Occipital lobe (tissue), 2 donors: ENCODE measurements around the gene ARF3. TPM values are rescaled to one million over a fixed set of nuclear protein-coding genes. Genes with fewer than 3 reads are reported as not detected.

ENCODE experiments used
- small RNA-seq: library from RNA; depleted of rRNA; stranded (forward); fragments of <200 nt; gene quantifications from one replicate; pipeline ENCODE3, GENCODE V24; 2014
- total RNA-seq: library from RNA; depleted of rRNA; stranded (reverse); fragments of >200 nt; gene quantifications from one replicate; pipeline ENCODE4 v1.2.3, GENCODE V29; 2014

Gene ARF3
- total RNA-seq, 1 donor from 2014 or later = 67.5 TPM

Small RNA genes lying within 50 kb of the gene (small RNA-seq; reads per million reads assigned to genes)
- not detected for gene AC073610.1
- not detected for gene RNU6-600P
- gene RNU6-940P = not detected

Other genes starting within 250 kb of the ARF3 start
- 44.0 TPM for gene CCNT1, start 240.8 kb downstream of the ARF3 start, total RNA-seq
- 31.5 TPM for gene ADCY6, start 168.4 kb downstream of the ARF3 start, total RNA-seq
- 44.3 TPM for gene CACNB3, start 139.0 kb downstream of the ARF3 start, total RNA-seq
- gene DDX23, start 105.3 kb downstream of the ARF3 start, total RNA-seq = 48.8 TPM
- gene RND1, start 91.6 kb downstream of the ARF3 start, total RNA-seq = 22.9 TPM
- 3.6 TPM for gene FKBP11, start 32.0 kb downstream of the ARF3 start, total RNA-seq
- 6.2 TPM for gene WNT10B, start 14.2 kb upstream of the ARF3 start, total RNA-seq
- gene WNT1, start 20.8 kb upstream of the ARF3 start, total RNA-seq = not detected
- gene DDN, start 41.9 kb upstream of the ARF3 start, total RNA-seq = 9.2 TPM
- gene PRKAG1, start 61.3 kb upstream of the ARF3 start, total RNA-seq = 27.9 TPM
- gene KMT2D, start 103.3 kb upstream of the ARF3 start, total RNA-seq = 17.6 TPM
- gene RHEBL1, start 112.5 kb upstream of the ARF3 start, total RNA-seq = 0.78 TPM
- gene DHH, start 137.3 kb upstream of the ARF3 start, total RNA-seq = 0.47 TPM
- 90.8 TPM for gene LMBR1L, start 153.4 kb upstream of the ARF3 start, total RNA-seq
- gene TUBA1B, start 173.9 kb upstream of the ARF3 start, total RNA-seq = 1,492 TPM
- gene TUBA1A, start 231.6 kb upstream of the ARF3 start, total RNA-seq = 9,948 TPM